HepG2 (cell line): ENCODE measurements around the gene FBRSL1. TPM values are rescaled to one million over a fixed set of nuclear protein-coding genes. Genes with fewer than 3 reads are reported as not detected.

Experiments used
- ELF4 ChIP-seq: sonication (generic); formaldehyde crosslinking; IDR thresholded peaks from 2 replicates; pipeline ENCODE4 v1.5.0; 2020; ENCODE audit warnings: missing genetic modification reagents, mild to moderate bottlenecking, moderate library complexity, borderline replicate concordance
- MTA3 ChIP-seq: sonication (generic); formaldehyde crosslinking; IDR thresholded peaks from 2 replicates; pipeline ENCODE4 v1.4.0; 2020; ENCODE audit warnings: missing genetic modification reagents
- TCF7 ChIP-seq: sonication (generic); IDR thresholded peaks from 2 replicates; pipeline ENCODE4 v1.6.1; 2016; ENCODE audit warnings: antibody characterized with exemption, low read depth
- U2AF1 ChIP-seq: fragments of 200-400 bp; formaldehyde crosslinking; optimal IDR thresholded peaks from 2 replicates; pipeline ENCODE3; 2017; ENCODE audit warnings: mild to moderate bottlenecking, low read depth, low read length
- ZNF224 ChIP-seq: sonication (generic); formaldehyde crosslinking; IDR thresholded peaks from 2 replicates; pipeline ENCODE4 v1.5.0; 2020; ENCODE audit warnings: mild to moderate bottlenecking, missing genetic modification reagents
- polyA plus RNA-seq, 8 experiments: library from polyadenylated mRNA; depleted of rRNA in 3 of 8; stranded (reverse) in 7 of 8; unstranded in 1 of 8; fragments of >200 nt; fragmentation: Illumina TruSeq in 4 of 8; extraction: Trizol in 4 of 8; gene quantifications; 2 replicates each; pipeline versions ENCODE4 v1.2.1 to v1.2.3, GENCODE V29; 2011 to 2016; ENCODE audit warnings: low read depth in 4 of 8, missing spikeins in 1 of 8, mixed read lengths in 1 of 8; ENCODE audit not compliant: insufficient read depth in 1 of 8
- total RNA-seq, 5 experiments: library from RNA; depleted of rRNA; stranded (reverse); fragments of >200 nt; fragmentation: Illumina TruSeq; extraction: Trizol; gene quantifications; 2 replicates each; pipeline ENCODE4 v1.2.3, GENCODE V29; 2016; ENCODE audit warnings: low read depth in 1 of 5
- TF ChIP-seq, protein P1 (sequence below): sonication (generic); formaldehyde crosslinking; IDR thresholded peaks from one replicate; pipeline ENCODE4 v1.5.1; 2020; ENCODE audit warnings: mild to moderate bottlenecking, missing genetic modification reagents; ENCODE audit errors: not compliant biosample characterization
- TF ChIP-seq, protein P2 (sequence below): sonication (generic); formaldehyde crosslinking; IDR thresholded peaks from 2 replicates; pipeline ENCODE4 v1.4.0; 2020; ENCODE audit warnings: missing genetic modification reagents, borderline replicate concordance

Gene FBRSL1
- total and polyA plus RNA-seq, 2 of the 13 experiments (the other 11 are each of a cell fraction or from before 2014, with no cell fraction given): 3.6 to 7.9 TPM

DNA sequence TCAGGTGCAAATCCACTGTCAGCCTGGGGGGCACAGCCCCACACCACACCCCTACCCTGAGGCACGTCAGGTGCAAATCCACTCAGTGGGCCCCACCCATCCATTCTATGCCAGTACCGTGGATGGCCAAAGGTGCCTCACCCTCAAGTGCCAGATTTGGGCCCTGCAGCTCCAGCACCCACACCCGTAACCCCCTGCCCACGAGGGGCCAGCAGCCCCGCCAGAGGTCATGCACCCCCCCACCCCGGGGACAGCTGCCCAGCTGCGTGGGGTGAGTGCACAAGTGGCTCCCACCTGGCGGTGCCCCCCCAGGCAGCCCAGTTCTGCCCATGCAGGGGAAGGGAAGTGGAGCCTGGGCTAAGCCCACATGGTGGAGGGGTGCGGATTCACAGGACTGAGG, 51.2 kb downstream of the FBRSL1 start (continued):
- TF ChIP-seq, protein P1, sequence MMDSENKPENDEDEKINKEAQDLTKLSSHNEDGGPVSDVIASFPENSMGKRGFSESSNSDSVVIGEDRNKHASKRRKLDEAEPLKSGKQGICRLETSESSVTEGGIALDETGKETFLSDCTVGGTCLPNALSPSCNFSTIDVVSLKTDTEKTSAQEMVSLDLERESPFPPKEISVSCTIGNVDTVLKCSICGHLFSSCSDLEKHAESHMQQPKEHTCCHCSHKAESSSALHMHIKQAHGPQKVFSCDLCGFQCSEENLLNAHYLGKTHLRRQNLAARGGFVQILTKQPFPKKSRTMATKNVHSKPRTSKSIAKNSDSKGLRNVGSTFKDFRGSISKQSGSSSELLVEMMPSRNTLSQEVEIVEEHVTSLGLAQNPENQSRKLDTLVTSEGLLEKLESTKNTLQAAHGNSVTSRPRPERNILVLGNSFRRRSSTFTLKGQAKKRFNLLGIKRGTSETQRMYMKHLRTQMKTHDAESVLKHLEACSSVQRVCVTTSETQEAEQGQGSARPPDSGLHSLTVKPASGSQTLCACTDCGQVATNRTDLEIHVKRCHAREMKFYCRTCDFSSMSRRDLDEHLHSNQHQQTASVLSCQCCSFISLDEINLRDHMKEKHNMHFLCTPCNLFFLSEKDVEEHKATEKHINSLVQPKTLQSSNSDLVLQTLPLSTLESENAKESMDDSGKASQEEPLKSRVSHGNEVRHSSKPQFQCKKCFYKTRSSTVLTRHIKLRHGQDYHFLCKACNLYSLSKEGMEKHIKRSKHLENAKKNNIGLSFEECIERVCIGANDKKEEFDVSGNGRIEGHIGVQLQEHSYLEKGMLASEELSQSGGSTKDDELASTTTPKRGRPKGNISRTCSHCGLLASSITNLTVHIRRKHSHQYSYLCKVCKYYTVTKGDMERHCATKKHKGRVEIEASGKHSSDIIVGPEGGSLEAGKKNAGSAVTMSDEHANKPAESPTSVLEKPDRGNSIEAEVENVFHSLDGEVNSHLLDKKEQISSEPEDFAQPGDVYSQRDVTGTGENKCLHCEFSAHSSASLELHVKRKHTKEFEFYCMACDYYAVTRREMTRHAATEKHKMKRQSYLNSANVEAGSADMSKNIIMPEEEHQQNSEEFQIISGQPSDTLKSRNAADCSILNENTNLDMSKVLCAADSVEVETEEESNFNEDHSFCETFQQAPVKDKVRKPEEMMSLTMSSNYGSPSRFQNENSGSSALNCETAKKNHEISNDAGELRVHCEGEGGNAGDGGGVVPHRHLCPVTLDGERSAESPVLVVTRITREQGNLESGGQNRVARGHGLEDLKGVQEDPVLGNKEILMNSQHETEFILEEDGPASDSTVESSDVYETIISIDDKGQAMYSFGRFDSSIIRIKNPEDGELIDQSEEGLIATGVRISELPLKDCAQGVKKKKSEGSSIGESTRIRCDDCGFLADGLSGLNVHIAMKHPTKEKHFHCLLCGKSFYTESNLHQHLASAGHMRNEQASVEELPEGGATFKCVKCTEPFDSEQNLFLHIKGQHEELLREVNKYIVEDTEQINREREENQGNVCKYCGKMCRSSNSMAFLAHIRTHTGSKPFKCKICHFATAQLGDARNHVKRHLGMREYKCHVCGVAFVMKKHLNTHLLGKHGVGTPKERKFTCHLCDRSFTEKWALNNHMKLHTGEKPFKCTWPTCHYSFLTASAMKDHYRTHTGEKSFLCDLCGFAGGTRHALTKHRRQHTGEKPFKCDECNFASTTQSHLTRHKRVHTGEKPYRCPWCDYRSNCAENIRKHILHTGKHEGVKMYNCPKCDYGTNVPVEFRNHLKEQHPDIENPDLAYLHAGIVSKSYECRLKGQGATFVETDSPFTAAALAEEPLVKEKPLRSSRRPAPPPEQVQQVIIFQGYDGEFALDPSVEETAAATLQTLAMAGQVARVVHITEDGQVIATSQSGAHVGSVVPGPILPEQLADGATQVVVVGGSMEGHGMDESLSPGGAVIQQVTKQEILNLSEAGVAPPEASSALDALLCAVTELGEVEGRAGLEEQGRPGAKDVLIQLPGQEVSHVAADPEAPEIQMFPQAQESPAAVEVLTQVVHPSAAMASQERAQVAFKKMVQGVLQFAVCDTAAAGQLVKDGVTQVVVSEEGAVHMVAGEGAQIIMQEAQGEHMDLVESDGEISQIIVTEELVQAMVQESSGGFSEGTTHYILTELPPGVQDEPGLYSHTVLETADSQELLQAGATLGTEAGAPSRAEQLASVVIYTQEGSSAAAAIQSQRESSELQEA (CRISPR knock-in tag): no peak
- TF ChIP-seq U2AF1 (no peak), MTA3 (CRISPR knock-in tag) (no peak), TCF7 (no peak), ZNF224 (CRISPR knock-in tag) (no peak), ELF4 (CRISPR knock-in tag) (no peak)
- TF ChIP-seq, protein P2, sequence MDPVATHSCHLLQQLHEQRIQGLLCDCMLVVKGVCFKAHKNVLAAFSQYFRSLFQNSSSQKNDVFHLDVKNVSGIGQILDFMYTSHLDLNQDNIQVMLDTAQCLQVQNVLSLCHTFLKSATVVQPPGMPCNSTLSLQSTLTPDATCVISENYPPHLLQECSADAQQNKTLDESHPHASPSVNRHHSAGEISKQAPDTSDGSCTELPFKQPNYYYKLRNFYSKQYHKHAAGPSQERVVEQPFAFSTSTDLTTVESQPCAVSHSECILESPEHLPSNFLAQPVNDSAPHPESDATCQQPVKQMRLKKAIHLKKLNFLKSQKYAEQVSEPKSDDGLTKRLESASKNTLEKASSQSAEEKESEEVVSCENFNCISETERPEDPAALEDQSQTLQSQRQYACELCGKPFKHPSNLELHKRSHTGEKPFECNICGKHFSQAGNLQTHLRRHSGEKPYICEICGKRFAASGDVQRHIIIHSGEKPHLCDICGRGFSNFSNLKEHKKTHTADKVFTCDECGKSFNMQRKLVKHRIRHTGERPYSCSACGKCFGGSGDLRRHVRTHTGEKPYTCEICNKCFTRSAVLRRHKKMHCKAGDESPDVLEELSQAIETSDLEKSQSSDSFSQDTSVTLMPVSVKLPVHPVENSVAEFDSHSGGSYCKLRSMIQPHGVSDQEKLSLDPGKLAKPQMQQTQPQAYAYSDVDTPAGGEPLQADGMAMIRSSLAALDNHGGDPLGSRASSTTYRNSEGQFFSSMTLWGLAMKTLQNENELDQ (CRISPR knock-in tag): no peak
